Measurements from ENCODE around the gene RBPJL. TPM values are rescaled to one million over a fixed set of nuclear protein-coding genes. Genes with fewer than 3 reads are reported as not detected.

Gene RBPJL
- total and polyA plus RNA-seq, 2 of the 13 experiments (the other 11 are each of a cell fraction or from before 2014, with no cell fraction given): not detected

DNA sequence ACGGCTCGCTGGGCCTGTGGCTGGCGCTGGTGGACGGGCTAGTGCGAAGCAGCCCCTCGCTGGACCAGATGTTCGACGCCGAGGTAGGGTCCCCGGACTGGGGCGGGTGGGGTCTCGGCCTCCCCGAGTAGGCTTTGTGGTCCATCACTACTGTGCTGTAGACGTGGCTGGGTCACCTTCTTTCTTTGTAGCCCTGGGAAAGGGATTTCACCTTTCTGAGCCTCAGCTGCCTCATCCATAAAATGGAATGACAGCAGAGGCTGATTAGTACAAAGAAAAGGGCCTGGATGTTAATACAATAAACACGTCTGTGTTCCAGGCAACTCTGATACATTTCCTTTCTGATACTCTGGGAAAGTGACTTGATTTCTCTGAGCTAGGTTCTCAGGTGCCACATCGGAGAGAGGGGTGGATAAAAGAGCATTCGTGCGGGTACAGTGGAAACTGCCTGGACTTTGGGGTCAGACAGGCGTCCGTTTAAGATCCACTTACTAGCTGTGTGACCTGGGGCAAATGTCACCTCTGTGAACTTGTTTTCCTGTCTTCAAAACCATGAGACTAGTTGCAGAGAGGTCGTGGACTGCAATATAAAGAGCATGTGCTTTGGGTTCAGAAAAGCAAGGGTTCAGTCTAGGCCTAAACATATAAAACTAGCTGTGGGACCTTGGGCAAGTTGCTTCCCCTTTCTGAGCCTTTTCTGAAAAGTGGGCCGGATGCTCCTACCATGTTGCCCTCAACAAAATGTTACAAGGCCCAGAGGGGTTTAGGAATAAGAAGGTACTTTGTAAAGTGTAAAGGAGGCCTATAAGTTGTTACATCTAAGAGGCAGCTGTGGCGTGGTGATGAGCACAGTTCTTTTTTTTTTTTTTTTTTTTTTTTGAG is 57.2 kb downstream of the RBPJL start (continued):
- no peak for TF ChIP-seq JARID2 (CRISPR knock-in tag; IDR thresholded peaks at IDR 0.05; ENCODE audit: insufficient replicate concordance)
- no peak for TF ChIP-seq CHD2 (IDR thresholded peaks at IDR 0.05; ENCODE audit: low read depth, low read length)
- TF ChIP-seq, protein P1, sequence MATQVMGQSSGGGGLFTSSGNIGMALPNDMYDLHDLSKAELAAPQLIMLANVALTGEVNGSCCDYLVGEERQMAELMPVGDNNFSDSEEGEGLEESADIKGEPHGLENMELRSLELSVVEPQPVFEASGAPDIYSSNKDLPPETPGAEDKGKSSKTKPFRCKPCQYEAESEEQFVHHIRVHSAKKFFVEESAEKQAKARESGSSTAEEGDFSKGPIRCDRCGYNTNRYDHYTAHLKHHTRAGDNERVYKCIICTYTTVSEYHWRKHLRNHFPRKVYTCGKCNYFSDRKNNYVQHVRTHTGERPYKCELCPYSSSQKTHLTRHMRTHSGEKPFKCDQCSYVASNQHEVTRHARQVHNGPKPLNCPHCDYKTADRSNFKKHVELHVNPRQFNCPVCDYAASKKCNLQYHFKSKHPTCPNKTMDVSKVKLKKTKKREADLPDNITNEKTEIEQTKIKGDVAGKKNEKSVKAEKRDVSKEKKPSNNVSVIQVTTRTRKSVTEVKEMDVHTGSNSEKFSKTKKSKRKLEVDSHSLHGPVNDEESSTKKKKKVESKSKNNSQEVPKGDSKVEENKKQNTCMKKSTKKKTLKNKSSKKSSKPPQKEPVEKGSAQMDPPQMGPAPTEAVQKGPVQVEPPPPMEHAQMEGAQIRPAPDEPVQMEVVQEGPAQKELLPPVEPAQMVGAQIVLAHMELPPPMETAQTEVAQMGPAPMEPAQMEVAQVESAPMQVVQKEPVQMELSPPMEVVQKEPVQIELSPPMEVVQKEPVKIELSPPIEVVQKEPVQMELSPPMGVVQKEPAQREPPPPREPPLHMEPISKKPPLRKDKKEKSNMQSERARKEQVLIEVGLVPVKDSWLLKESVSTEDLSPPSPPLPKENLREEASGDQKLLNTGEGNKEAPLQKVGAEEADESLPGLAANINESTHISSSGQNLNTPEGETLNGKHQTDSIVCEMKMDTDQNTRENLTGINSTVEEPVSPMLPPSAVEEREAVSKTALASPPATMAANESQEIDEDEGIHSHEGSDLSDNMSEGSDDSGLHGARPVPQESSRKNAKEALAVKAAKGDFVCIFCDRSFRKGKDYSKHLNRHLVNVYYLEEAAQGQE (IDR thresholded peaks at IDR 0.05; ENCODE audit: borderline replicate concordance in 1 of 2, low read depth in 1 of 2, low read length in 2 of 2): no peak
- TF ChIP-seq BRD4 (CRISPR knock-in tag; IDR thresholded peaks at IDR 0.05): no peak; the same call in 1 of the 2 replicates
- TF ChIP-seq, protein P2, sequence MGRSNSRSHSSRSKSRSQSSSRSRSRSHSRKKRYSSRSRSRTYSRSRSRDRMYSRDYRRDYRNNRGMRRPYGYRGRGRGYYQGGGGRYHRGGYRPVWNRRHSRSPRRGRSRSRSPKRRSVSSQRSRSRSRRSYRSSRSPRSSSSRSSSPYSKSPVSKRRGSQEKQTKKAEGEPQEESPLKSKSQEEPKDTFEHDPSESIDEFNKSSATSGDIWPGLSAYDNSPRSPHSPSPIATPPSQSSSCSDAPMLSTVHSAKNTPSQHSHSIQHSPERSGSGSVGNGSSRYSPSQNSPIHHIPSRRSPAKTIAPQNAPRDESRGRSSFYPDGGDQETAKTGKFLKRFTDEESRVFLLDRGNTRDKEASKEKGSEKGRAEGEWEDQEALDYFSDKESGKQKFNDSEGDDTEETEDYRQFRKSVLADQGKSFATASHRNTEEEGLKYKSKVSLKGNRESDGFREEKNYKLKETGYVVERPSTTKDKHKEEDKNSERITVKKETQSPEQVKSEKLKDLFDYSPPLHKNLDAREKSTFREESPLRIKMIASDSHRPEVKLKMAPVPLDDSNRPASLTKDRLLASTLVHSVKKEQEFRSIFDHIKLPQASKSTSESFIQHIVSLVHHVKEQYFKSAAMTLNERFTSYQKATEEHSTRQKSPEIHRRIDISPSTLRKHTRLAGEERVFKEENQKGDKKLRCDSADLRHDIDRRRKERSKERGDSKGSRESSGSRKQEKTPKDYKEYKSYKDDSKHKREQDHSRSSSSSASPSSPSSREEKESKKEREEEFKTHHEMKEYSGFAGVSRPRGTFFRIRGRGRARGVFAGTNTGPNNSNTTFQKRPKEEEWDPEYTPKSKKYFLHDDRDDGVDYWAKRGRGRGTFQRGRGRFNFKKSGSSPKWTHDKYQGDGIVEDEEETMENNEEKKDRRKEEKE (IDR thresholded peaks at IDR 0.05): no peak
- TF ChIP-seq, protein P3, sequence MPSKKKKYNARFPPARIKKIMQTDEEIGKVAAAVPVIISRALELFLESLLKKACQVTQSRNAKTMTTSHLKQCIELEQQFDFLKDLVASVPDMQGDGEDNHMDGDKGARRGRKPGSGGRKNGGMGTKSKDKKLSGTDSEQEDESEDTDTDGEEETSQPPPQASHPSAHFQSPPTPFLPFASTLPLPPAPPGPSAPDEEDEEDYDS (CRISPR knock-in tag; IDR thresholded peaks at IDR 0.05): no peak
- TF ChIP-seq, protein P4, sequence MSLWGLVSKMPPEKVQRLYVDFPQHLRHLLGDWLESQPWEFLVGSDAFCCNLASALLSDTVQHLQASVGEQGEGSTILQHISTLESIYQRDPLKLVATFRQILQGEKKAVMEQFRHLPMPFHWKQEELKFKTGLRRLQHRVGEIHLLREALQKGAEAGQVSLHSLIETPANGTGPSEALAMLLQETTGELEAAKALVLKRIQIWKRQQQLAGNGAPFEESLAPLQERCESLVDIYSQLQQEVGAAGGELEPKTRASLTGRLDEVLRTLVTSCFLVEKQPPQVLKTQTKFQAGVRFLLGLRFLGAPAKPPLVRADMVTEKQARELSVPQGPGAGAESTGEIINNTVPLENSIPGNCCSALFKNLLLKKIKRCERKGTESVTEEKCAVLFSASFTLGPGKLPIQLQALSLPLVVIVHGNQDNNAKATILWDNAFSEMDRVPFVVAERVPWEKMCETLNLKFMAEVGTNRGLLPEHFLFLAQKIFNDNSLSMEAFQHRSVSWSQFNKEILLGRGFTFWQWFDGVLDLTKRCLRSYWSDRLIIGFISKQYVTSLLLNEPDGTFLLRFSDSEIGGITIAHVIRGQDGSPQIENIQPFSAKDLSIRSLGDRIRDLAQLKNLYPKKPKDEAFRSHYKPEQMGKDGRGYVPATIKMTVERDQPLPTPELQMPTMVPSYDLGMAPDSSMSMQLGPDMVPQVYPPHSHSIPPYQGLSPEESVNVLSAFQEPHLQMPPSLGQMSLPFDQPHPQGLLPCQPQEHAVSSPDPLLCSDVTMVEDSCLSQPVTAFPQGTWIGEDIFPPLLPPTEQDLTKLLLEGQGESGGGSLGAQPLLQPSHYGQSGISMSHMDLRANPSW (CRISPR knock-in tag; IDR thresholded peaks at IDR 0.05; ENCODE audit: borderline replicate concordance): 0 out of 2 replicates have a peak, but pooled peaks have one; percentile 23
- TF ChIP-seq, protein P5, sequence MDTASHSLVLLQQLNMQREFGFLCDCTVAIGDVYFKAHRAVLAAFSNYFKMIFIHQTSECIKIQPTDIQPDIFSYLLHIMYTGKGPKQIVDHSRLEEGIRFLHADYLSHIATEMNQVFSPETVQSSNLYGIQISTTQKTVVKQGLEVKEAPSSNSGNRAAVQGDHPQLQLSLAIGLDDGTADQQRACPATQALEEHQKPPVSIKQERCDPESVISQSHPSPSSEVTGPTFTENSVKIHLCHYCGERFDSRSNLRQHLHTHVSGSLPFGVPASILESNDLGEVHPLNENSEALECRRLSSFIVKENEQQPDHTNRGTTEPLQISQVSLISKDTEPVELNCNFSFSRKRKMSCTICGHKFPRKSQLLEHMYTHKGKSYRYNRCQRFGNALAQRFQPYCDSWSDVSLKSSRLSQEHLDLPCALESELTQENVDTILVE (CRISPR knock-in tag; IDR thresholded peaks at IDR 0.05): no peak
- no peak for TF ChIP-seq MTF2 (CRISPR knock-in tag; IDR thresholded peaks at IDR 0.05; ENCODE audit: borderline replicate concordance)
- no peak for TF ChIP-seq SP140L (CRISPR knock-in tag; IDR thresholded peaks at IDR 0.05; ENCODE audit: borderline replicate concordance)
- no peak for TF ChIP-seq ZNF792 (CRISPR knock-in tag; IDR thresholded peaks at IDR 0.05)
- 0 out of 2 replicates have a peak, but pooled peaks have one; percentile 14 for TF ChIP-seq ZNF12 (CRISPR knock-in tag; IDR thresholded peaks at IDR 0.05)
- no peak for TF ChIP-seq MED13 (CRISPR knock-in tag; IDR thresholded peaks at IDR 0.05)
- TF ChIP-seq ADNP (CRISPR knock-in tag; IDR thresholded peaks at IDR 0.05): 0 out of 2 replicates have a peak, but pooled peaks have one; percentile 13
- no peak for TF ChIP-seq CBX1 (IDR thresholded peaks at IDR 0.05; ENCODE audit: low read depth)
- no peak for TF ChIP-seq KLF6 (CRISPR knock-in tag; IDR thresholded peaks at IDR 0.05)

All from HepG2 (cell line).